HG02798 (cell line): Measurements from ENCODE around the gene SNX7.

Experiments used
- ATAC-seq: cut with Tn5 transposase; IDR thresholded peaks from one replicate; pipeline ENCODE4 v1.9.1; 2021; ENCODE audit warnings: mild to moderate bottlenecking; ENCODE audit not compliant: unreplicated experiment, poor library complexity

SNX7 gene, protein sequence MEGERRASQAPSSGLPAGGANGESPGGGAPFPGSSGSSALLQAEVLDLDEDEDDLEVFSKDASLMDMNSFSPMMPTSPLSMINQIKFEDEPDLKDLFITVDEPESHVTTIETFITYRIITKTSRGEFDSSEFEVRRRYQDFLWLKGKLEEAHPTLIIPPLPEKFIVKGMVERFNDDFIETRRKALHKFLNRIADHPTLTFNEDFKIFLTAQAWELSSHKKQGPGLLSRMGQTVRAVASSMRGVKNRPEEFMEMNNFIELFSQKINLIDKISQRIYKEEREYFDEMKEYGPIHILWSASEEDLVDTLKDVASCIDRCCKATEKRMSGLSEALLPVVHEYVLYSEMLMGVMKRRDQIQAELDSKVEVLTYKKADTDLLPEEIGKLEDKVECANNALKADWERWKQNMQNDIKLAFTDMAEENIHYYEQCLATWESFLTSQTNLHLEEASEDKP

DNA sequence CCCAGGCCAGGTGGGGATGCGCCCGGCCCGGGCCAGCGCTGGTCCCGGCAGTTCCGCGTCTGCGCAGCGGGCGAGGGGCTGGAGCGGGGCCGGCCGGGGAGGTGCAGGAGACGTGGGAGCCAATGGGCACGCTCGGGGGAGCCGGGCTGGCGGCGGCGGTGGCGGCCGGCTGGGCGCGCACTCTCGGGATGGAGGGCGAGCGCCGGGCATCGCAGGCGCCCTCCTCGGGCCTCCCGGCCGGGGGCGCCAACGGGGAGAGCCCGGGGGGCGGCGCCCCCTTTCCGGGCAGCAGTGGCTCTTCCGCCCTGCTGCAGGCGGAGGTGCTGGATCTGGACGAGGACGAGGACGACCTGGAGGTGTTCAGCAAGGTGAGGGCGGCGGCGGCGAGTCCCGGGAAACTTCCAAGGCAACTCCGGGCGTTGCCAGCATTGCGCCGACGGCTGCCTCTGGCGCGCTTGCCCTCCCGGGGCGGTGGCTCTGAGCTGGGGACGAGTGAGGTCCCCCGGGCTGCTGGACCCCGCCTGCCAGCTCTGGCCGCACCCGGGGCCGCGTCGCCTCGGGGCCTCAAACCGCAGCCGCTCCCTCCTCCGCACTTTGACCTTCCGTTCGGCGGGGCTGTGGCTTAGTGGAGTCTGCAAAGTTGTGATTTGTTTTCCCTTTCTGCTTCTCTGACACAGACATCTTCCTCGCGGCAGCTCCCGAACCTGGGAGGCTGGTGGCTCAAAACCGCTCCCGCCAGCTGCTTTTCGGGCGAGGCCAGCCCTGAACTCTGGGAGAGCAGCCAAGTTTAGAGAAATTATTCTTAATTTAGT is at the start of gene SNX7:
Gene SNX7, plus strand, starts transcription at position 178 of the 812 bp plus-strand sequence. Its CDS starts 11 bp downstream, at position 189.
- peak; percentile 96 for ATAC-seq

DNA sequence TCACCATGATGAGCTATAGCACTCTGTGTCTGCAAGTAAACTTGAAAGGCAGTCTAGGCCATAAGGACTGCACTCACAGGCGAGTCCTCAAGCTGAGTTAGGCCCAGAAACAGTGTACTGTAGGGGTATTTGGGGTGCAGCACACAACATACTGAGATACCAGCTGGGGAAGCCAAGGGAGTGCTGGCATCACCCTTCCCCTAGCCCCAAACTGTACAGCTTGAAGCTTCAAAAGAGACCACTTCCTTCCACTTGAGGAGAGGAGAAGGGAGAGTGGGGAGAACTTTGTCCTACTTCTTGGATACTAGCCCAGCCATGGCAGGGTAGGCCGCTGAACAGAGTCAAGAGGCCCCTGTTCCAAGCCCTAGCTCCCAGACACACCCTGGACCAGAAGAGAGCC is 24.2 kb upstream of the SNX7 start:
- ATAC-seq = no peak

DNA sequence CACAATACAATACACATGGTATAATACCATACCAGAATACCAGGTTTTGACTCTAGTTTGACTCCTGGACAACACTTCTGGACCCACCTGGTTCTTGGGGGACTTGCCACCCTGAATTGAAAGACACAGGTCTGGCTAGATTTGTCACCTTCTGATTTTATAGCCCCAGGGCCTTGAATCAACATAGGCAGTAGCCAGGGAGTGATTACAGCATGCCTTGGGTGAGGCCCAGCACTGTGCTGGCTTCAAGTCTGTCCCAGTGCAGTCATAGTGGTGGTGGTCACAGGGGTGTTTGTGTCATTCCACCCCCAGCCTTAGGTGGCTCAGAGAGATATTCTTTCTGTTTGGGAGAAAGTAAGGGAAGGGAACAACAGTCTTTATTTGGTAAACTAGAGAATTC is 23.3 kb upstream of the SNX7 start:
- no peak for ATAC-seq

DNA sequence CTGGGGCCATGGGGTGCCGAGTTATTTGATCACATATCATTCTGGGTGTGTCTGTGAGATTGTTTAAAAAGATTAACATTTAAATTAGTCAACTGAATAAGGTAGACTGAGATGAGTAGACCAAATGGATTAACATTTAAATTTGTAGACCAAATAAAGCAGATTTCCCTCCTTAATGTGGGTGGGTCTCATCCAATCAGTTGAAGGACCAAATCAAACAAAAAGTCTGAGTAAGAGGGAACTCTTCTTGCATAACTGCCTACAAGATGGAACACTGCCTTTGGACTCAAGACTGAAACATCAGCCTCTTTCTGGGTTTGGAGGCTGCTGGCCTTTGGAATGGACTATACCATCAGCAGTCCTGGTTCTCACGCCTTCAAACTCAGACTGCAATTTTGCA is 17.0 kb upstream of the SNX7 start:
- no peak for ATAC-seq

DNA sequence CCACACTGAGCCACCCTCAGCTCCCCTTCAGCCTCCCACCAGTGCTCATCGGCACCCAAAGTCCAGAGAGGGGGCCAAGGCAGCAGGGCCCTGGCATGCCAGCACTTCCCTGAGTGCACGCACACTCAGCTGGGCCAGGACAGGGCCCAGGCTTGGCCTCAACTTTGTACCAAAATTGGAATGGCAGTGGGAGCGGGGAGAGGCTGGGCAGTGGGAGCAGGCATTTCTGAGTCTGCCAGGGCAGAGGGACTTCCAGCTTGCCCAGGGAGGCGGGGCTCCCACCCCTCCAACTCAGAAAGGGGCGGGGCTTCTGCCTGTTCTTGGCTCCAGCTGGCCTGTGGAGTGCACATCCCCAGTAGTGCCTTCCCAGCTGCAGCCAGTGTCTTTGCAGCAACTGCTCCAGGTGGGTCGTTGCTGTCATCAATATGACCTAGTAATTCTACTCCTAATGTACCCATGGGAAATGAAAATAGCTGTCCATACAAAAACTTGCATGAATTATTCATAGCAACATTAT is 10.3 kb upstream of the SNX7 start:
- no peak for ATAC-seq

DNA sequence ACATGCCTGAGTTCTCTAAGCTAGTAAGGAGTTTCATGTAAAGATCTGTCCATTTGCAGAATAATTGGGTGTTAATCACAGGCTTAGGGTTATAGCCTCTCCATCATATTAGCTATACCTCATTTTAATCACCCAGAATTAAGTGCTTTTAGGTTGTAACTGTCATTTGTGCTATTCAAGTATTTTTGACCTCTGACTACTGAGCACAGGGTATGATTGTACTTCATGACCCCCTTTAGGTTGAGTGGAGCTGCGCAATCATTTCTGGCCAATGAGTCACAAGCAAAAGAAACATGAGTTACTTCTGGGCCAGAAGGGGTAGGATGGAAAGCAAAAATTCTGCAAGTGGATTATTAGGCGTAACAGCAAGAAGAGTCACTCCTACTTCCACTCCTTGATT is 8.4 kb upstream of the SNX7 start:
- no peak for ATAC-seq

DNA sequence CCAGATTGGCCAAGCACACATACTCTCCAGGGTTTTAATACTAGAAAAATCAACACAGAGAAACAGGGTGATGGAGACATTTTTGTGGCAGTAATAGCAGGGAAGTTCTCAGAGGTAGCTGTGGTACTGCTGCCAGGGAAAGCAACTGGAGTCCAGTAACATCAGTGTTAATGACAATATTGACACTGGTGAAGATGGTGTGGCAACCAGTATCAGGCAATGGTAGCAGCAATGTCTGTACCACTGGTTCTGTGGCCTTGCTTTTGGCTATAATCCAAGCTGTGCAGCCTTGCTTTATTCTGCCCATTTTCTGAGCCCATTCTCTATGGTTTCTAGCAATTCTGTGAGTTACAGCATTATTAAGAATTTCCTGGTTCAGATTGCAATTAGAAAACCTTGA is 1.6 kb upstream of the SNX7 start:
- ATAC-seq = no peak

DNA sequence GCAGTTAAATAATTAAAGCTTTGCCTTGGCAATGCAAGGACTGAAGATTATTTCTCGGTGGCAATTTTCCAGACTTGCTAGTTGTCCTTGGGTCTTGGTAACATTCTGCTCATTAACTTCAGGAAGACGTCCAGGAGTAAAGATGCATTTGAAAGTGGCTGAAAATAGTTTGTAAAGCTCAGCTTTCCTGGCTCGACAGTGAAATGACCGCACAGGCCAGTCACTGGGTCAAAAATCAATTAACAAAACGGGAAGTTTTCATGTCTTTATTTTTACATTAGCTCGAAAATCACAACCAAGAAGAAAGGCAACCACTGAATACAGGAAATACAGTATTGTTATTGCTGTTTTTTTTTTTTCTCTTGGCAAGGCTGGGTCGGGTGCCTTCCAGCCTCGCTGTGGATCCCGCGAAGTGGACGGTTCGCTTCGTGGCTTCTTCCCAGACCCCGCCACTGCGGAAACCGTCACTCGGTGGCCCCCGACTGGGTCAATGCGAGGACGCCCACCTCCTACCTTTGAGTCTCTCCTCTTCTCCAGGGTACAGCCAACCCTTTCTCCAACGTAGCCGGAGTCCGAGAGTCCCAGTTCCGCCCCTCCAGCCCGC is 479 bp upstream of the SNX7 start:
- no peak for ATAC-seq

DNA sequence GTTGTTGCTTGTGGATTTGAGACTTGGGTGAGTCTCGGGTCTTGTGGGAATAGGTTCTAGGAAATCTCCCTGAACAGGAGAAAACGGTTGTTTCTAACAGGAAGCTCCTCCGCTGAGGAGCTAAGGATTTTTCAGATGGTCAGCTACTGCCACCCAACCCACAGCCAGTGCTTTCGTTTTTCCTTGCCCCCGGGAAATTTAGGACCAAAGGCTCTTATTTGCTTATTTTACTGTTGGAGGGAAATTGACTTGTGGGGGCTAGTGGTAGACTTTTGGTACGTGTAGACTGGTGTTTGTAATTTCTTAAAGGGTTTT is 792 bp downstream of the SNX7 start:
- ATAC-seq = no peak

DNA sequence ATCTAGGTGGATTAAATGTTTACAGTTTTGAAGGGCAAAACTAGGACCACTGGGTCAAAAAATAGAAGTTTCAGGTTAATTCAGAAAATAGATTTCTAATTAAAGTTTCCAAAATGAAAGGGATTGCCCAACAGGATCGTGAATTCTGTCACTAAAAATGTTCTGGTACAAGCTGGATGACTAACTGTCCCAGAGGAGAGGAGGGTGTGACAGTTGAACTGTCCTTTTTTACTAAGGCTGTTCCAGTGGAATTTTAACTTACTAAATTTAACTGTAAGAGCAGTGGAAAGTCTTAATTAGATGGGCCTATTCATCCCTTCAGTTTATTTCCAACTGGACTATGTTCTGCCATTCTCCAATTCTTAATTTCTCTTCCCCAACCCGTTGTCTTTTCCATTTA is 7.2 kb downstream of the SNX7 start:
- no peak for ATAC-seq

DNA sequence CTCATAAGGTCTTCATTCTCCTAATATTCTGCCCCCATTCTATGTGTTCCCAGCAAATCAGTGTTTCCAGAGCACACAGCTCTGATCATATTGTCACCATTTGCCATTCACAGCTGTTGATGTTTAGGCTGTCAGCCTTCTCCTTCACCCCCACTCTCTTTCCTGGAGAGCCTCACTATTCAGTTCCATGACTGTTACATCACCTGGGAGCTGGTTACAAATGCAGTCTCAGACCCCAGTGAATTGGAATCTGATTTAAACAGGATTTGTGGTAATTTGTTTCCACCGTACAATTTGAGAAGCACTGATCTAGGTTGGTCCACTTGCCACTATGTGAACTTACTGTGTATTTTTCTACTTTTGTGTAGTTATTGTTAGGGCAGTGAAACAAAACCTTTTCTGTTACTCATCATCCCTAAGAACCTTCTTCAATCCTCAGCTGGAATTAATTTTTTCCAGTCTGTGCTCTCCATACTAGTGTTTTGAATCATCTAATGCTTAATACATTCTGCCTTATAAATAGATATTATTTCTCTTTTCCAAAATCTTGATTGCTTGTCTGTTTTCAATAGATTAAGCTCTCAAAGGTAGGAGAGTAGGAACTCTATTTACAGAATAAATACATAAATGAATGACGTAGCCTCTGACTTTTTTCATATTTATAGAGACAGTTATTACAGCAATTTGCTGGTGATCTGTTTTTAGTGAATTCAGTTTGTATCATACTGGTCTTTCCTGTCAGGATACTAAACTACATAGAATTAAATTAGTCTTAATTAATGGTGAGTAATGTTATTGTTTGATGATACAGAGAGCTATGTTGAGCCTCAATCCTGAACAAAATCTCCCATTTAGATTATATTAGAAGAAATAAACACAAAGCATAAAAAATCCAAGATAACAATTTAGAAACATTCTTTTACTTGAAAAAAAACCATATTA is 8.1 kb downstream of the SNX7 start:
- no peak for ATAC-seq

DNA sequence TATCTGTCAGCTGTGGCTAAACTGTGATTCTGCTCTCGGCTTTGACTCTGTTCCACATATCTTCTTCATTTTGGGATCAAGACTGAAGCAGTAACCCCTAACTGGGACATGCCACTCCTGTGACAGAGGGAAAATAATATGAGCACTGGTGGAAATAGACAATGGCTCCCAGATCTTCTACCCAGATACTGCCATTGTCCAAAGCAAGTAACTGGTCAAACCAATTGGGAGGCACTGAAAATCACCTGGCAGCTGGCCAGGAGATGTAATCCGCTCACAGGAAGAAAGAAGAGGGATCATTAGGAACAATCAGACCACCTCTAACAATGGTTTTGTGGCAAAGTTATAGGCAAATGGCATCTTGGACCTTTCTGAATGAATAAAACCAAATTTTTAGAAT is 10.7 kb downstream of the SNX7 start:
- no peak for ATAC-seq

DNA sequence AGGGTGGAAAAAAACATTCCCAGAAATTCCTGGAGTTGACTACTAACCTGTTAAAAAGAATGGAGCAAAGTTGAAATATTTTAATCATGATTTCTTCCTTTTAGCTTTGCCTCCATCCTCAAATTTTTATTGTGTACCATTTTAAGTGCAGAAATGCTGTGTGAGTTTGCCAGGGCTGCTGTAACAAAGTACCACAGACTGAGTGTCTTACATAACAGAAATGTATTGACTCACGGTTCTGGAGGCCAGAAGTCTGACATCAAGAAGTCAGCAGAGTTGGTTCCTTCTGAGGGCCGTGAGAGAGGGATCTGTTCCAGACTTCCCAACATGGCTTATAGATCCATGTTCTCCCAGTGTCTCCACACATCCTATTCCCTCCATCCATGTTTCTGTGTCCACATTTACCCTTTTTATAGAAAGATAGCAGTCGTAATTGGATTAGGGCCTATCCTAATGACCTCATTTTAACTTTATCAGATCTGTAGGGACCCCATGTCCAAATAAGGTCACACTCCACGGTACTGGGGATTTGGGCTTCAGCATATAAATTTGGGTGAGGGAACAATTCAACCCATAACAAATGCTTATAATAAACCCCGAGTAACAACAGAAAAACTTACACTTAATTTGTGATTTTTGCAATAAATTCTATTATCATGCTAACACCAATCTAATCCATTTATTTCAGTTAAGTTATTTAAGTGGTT is 12.7 kb downstream of the SNX7 start:
- no peak for ATAC-seq

DNA sequence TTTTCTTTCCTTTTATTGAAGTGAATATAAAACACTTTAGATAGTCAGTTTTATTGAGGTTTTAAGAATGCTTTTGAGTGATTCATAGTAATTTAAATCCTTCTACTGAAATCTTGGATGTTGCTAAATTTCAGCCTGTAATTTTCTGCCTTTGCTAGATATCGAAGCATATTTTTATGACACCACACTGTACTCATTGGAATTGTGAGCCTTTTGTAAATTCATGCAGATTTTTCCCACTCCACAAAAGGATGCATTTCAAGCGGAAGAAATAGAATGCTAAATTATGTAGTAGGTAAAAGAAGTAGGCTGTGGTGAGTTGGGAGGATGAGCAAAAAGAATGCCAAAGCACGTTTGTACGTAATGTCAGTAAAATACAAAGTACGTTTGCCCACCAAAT is 13.8 kb downstream of the SNX7 start:
- ATAC-seq = no peak

DNA sequence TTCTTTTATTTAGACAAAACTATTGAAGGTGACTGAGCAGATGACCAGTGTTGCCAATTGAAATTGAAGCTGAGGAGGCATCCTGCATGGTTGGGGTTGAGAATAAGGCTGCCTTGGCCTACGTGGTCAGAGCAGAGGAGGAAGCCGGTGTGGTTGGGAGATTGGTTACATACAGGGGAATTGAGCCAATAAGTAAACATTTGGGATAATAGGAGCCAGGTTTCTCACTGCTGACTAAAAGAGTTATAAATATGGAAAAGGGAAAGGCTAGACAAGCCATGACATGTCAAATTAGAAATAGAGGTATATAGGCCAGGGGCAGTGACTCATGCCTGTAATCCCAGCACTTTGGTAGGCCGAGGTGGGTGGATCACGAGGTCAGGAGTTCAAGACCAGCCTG is 15.8 kb downstream of the SNX7 start:
- ATAC-seq = no peak

DNA sequence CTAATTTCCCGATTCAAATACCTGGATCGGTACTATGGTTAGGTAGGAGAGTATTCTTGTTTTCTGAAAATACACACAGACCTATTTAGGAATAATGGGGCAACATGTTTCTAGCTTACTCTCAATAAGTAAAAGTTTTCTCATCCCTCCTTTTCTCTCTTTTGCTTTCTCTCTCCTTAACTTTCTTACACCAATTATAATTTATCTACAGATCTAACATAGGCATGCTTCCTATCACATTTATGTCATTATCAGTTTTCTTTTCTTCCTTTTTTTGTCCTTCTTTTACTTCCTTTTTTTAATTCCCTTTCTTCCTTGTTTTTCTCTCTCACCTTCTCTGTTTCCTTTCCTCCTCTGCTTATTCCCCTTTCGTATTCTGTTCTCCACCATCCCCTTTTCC is 20.3 kb downstream of the SNX7 start:
- ATAC-seq = no peak

DNA sequence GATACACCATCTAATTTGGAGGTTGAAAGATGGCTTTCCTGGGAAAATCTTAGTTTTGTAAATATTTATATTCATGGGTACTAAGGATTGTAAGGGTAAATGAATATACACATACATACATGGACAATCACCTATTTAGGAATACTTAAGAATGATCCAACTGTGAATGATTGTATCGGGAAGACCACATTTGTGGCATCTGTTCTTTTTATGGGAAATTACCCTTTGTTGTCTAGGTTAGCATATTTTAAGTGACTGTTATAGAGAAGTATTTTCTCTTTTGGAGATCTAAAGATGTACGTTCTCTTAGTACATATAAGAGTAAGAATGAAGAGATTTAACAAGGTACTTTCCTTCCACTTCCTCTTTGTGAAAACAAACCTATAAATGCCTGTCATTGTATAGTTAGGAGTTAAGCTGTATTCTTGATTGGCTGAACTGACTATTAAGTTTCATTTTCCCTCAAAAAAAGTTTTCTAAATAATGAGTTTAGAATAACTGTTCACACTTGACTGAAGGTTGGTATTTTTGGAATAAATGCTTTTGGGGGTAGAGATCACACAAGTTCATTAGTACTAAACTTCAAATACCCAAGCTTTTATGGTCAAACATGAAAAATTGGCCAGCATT is 26.7 kb downstream of the SNX7 start:
- ATAC-seq = peak; percentile 74

DNA sequence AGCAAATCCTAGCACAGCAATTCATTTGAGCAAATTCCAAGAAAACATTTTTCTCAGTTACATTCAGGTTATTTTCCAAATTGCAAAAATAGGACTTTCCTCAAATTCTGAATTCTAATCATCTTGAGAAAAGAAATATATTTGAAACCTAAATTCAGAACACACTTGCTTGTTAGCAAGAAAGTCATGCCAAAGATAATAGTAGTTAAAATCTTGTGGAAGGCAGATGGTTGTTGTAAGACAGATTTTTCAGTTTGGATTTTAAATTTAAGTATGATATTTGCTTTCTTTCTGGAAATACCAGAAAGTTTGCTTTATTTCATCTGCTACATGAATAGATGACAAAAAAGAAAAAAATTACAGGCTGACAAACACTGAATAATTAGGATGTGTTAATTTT is 29.1 kb downstream of the SNX7 start:
- ATAC-seq = no peak

DNA sequence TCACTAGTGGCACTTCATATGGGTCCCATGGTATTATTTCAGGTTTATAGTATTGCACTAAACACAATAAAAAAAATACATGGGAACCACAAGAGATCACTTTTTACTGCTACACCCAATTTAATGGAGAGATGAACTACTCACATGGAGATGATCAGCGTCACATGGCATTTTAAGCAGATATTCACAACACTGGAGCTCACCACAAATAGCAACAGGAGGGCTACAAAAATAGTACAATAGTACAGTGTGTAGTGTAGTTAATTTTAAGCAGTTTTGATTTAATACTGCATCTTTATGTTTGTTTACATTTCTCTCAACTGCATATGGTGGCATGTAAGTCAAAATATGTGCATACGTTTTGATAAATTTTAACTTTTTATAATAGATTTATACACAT is 31.0 kb downstream of the SNX7 start:
- no peak for ATAC-seq
